ENCODE data around the gene TLE2.

GRCh38 chr19:2993579-2993978, 35.5 kb downstream of the TLE2 start:
- TF ChIP-seq, protein P1, sequence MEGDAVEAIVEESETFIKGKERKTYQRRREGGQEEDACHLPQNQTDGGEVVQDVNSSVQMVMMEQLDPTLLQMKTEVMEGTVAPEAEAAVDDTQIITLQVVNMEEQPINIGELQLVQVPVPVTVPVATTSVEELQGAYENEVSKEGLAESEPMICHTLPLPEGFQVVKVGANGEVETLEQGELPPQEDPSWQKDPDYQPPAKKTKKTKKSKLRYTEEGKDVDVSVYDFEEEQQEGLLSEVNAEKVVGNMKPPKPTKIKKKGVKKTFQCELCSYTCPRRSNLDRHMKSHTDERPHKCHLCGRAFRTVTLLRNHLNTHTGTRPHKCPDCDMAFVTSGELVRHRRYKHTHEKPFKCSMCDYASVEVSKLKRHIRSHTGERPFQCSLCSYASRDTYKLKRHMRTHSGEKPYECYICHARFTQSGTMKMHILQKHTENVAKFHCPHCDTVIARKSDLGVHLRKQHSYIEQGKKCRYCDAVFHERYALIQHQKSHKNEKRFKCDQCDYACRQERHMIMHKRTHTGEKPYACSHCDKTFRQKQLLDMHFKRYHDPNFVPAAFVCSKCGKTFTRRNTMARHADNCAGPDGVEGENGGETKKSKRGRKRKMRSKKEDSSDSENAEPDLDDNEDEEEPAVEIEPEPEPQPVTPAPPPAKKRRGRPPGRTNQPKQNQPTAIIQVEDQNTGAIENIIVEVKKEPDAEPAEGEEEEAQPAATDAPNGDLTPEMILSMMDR (IDR thresholded peaks at IDR 0.05; ENCODE audit: low read depth, low read length), result no peak
- no peak for TF ChIP-seq EZH2phosphoT487 (IDR thresholded peaks at IDR 0.05; ENCODE audit: low read depth)

Measured in OCI-LY3 (cell line).